Measurements from ENCODE around the gene GP1BA.

Gene GP1BA

DNA sequence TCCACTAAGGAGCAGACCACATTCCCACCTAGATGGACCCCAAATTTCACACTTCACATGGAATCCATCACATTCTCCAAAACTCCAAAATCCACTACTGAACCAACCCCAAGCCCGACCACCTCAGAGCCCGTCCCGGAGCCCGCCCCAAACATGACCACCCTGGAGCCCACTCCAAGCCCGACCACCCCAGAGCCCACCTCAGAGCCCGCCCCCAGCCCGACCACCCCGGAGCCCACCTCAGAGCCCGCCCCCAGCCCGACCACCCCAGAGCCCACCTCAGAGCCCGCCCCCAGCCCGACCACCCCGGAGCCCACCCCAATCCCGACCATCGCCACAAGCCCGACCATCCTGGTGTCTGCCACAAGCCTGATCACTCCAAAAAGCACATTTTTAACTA is 1.6 kb downstream of the GP1BA start:
- Histone ChIP-seq H3K4me3 (ENCODE audit: low read depth, low read length) (no peak overlapping the region), H3K36me3 (ENCODE audit: control insufficient read depth in 2 of 2, insufficient read depth in 1 of 2, low read length in 2 of 2) (peaks cover 14 to 57% of the 10 kb centered on the region in 2 experiments), H3K4me1 (ENCODE audit: control insufficient read depth, insufficient read depth, low read length) (peaks cover 2% of the 10 kb centered on the region), H3K27ac (ENCODE audit: extremely low read depth, low read depth, low read length) (no peak overlapping the region), H3K9me3 (ENCODE audit: control insufficient read depth, insufficient read depth, low read depth, low read length) (no peaks in the 10 kb centered on the region)
- TF ChIP-seq, protein P1, sequence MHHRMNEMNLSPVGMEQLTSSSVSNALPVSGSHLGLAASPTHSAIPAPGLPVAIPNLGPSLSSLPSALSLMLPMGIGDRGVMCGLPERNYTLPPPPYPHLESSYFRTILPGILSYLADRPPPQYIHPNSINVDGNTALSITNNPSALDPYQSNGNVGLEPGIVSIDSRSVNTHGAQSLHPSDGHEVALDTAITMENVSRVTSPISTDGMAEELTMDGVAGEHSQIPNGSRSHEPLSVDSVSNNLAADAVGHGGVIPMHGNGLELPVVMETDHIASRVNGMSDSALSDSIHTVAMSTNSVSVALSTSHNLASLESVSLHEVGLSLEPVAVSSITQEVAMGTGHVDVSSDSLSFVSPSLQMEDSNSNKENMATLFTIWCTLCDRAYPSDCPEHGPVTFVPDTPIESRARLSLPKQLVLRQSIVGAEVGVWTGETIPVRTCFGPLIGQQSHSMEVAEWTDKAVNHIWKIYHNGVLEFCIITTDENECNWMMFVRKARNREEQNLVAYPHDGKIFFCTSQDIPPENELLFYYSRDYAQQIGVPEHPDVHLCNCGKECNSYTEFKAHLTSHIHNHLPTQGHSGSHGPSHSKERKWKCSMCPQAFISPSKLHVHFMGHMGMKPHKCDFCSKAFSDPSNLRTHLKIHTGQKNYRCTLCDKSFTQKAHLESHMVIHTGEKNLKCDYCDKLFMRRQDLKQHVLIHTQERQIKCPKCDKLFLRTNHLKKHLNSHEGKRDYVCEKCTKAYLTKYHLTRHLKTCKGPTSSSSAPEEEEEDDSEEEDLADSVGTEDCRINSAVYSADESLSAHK (tag by site-specific recombination; IDR thresholded peaks at IDR 0.05) = no peak
- TF ChIP-seq ZNF391 (tag by site-specific recombination; IDR thresholded peaks at IDR 0.05; ENCODE audit: borderline replicate concordance, low read depth) (no peak), ZNF24 (tag by site-specific recombination; IDR thresholded peaks at IDR 0.05) (no peak), BCL11B (tag by site-specific recombination; IDR thresholded peaks at IDR 0.05; ENCODE audit: low read depth) (no peak), SP7 (tag by site-specific recombination; IDR thresholded peaks at IDR 0.05) (no peak), MEIS1 (CRISPR knock-in tag; IDR thresholded peaks at IDR 0.05; ENCODE audit: borderline replicate concordance) (no peak), ZNF555 (tag by site-specific recombination; conservative IDR thresholded peaks at IDR 0.05) (no peak), ZNF549 (tag by site-specific recombination; IDR thresholded peaks at IDR 0.05) (no peak), KLF16 (tag by site-specific recombination; IDR thresholded peaks at IDR 0.05) (no peak), REPIN1 (tag by site-specific recombination; IDR thresholded peaks at IDR 0.05; ENCODE audit: low read depth) (no peak)
- TF ChIP-seq, protein P2, sequence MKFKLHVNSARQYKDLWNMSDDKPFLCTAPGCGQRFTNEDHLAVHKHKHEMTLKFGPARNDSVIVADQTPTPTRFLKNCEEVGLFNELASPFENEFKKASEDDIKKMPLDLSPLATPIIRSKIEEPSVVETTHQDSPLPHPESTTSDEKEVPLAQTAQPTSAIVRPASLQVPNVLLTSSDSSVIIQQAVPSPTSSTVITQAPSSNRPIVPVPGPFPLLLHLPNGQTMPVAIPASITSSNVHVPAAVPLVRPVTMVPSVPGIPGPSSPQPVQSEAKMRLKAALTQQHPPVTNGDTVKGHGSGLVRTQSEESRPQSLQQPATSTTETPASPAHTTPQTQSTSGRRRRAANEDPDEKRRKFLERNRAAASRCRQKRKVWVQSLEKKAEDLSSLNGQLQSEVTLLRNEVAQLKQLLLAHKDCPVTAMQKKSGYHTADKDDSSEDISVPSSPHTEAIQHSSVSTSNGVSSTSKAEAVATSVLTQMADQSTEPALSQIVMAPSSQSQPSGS (tag by site-specific recombination; IDR thresholded peaks at IDR 0.05; ENCODE audit: low read depth) = no peak
- TF ChIP-seq, protein P3, sequence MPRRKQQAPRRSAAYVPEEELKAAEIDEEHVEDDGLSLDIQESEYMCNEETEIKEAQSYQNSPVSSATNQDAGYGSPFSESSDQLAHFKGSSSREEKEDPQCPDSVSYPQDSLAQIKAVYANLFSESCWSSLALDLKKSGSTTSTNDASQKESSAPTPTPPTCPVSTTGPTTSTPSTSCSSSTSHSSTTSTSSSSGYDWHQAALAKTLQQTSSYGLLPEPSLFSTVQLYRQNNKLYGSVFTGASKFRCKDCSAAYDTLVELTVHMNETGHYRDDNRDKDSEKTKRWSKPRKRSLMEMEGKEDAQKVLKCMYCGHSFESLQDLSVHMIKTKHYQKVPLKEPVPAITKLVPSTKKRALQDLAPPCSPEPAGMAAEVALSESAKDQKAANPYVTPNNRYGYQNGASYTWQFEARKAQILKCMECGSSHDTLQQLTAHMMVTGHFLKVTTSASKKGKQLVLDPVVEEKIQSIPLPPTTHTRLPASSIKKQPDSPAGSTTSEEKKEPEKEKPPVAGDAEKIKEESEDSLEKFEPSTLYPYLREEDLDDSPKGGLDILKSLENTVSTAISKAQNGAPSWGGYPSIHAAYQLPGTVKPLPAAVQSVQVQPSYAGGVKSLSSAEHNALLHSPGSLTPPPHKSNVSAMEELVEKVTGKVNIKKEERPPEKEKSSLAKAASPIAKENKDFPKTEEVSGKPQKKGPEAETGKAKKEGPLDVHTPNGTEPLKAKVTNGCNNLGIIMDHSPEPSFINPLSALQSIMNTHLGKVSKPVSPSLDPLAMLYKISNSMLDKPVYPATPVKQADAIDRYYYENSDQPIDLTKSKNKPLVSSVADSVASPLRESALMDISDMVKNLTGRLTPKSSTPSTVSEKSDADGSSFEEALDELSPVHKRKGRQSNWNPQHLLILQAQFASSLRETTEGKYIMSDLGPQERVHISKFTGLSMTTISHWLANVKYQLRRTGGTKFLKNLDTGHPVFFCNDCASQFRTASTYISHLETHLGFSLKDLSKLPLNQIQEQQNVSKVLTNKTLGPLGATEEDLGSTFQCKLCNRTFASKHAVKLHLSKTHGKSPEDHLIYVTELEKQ (tag by site-specific recombination; IDR thresholded peaks at IDR 0.05; ENCODE audit: borderline replicate concordance) = no peak
- POLR2A ChIA-PET = interaction anchor here (0.8 to 1.7 kb wide), 7 partner anchors 10 to 33 kb away, joined by 4 to 9 read pairs (median 7); partner anchors contain the start of genes PFN1 and SPAG7
- CTCF ChIA-PET = interaction anchor here (0.6 to 1.6 kb wide), 4 partner anchors 22 to 201 kb away, joined by 3 to 7 read pairs (median 4); no protein-coding TSS in a partner anchor

DNA sequence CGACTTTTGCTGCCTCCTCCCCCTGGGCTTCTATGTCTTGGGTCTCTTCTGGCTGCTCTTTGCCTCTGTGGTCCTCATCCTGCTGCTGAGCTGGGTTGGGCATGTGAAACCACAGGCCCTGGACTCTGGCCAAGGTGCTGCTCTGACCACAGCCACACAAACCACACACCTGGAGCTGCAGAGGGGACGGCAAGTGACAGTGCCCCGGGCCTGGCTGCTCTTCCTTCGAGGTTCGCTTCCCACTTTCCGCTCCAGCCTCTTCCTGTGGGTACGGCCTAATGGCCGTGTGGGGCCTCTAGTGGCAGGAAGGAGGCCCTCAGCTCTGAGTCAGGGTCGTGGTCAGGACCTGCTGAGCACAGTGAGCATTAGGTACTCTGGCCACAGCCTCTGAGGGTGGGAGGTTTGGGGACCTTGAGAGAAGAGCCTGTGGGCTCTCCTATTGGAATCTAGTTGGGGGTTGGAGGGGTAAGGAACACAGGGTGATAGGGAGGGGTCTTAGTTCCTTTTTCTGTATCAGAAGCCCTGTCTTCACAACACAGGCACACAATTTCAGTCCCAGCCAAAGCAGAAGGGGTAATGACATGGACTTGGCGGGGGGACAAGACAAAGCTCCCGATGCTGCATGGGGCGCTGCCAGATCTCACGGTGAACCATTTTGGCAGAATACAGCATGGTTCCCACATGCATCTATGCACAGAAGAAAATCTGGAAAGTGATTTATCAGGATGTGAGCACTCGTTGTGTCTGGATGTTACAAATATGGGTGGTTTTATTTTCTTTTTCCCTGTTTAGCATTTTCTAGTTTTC is 2.3 kb downstream of the GP1BA start:
- H3K9me3 ChIP-seq (ENCODE audit: control insufficient read depth, insufficient read depth, low read depth, low read length) = no peaks in the 10 kb centered on the region
- peaks cover 3% of the 10 kb centered on the region for H3K4me1 ChIP-seq (ENCODE audit: control insufficient read depth, insufficient read depth, low read length)
- ChIA-PET CTCF (interaction anchor here (0.6 to 1.6 kb wide), 6 partner anchors 23 to 202 kb away, joined by 3 to 7 read pairs (median 4); partner anchors contain the start of gene CHRNE), POLR2A (interaction anchor here (0.8 to 1.7 kb wide), 7 partner anchors 11 to 33 kb away, joined by 4 to 9 read pairs (median 7); partner anchors contain the start of genes PFN1 and SPAG7)
- H3K27ac ChIP-seq (ENCODE audit: extremely low read depth, low read depth, low read length) = peak overlapping the region; percentile 8; the same call in 1 of the 2 replicates
- peaks cover 14 to 55% of the 10 kb centered on the region in 2 experiments for H3K36me3 ChIP-seq (ENCODE audit: control insufficient read depth in 2 of 2, insufficient read depth in 1 of 2, low read length in 2 of 2)
- H3K4me3 ChIP-seq (ENCODE audit: low read depth, low read length) = no peak overlapping the region
- TF ChIP-seq PRDM1 (tag by site-specific recombination; IDR thresholded peaks at IDR 0.05) = 0 out of 2 replicates have a peak, but pooled peaks have one; percentile 24
- TF ChIP-seq, protein P4, sequence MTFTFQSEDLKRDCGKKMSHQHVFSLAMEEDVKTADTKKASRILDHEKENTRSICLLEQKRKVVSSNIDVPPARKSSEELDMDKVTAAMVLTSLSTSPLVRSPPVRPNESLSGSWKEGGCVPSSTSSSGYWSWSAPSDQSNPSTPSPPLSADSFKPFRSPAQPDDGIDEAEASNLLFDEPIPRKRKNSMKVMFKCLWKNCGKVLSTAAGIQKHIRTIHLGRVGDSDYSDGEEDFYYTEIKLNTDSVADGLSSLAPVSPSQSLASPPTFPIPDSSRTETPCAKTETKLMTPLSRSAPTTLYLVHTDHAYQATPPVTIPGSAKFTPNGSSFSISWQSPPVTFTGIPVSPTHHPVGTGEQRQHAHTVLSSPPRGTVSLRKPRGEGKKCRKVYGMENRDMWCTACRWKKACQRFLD (tag by site-specific recombination; IDR thresholded peaks at IDR 0.05) = no peak
- TF ChIP-seq, protein P5, sequence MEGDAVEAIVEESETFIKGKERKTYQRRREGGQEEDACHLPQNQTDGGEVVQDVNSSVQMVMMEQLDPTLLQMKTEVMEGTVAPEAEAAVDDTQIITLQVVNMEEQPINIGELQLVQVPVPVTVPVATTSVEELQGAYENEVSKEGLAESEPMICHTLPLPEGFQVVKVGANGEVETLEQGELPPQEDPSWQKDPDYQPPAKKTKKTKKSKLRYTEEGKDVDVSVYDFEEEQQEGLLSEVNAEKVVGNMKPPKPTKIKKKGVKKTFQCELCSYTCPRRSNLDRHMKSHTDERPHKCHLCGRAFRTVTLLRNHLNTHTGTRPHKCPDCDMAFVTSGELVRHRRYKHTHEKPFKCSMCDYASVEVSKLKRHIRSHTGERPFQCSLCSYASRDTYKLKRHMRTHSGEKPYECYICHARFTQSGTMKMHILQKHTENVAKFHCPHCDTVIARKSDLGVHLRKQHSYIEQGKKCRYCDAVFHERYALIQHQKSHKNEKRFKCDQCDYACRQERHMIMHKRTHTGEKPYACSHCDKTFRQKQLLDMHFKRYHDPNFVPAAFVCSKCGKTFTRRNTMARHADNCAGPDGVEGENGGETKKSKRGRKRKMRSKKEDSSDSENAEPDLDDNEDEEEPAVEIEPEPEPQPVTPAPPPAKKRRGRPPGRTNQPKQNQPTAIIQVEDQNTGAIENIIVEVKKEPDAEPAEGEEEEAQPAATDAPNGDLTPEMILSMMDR (tag by site-specific recombination; IDR thresholded peaks at IDR 0.05) = peak; percentile 63
- TF ChIP-seq, protein P6, sequence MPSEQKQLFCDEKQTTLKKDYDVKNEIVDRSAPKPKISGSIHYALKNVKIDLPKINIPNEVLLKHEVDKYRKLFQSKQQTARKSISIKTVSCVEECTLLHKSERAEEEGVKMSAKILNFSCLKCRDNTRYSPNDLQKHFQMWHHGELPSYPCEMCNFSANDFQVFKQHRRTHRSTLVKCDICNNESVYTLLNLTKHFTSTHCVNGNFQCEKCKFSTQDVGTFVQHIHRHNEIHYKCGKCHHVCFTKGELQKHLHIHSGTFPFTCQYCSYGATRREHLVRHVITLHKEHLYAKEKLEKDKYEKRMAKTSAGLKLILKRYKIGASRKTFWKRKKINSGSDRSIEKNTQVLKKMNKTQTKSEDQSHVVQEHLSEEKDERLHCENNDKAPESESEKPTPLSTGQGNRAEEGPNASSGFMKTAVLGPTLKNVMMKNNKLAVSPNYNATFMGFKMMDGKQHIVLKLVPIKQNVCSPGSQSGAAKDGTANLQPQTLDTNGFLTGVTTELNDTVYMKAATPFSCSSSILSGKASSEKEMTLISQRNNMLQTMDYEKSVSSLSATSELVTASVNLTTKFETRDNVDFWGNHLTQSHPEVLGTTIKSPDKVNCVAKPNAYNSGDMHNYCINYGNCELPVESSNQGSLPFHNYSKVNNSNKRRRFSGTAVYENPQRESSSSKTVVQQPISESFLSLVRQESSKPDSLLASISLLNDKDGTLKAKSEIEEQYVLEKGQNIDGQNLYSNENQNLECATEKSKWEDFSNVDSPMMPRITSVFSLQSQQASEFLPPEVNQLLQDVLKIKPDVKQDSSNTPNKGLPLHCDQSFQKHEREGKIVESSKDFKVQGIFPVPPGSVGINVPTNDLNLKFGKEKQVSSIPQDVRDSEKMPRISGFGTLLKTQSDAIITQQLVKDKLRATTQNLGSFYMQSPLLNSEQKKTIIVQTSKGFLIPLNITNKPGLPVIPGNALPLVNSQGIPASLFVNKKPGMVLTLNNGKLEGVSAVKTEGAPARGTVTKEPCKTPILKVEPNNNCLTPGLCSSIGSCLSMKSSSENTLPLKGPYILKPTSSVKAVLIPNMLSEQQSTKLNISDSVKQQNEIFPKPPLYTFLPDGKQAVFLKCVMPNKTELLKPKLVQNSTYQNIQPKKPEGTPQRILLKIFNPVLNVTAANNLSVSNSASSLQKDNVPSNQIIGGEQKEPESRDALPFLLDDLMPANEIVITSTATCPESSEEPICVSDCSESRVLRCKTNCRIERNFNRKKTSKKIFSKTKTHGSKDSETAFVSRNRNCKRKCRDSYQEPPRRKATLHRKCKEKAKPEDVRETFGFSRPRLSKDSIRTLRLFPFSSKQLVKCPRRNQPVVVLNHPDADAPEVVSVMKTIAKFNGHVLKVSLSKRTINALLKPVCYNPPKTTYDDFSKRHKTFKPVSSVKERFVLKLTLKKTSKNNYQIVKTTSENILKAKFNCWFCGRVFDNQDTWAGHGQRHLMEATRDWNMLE (tag by site-specific recombination; conservative IDR thresholded peaks at IDR 0.05; ENCODE audit: low read depth) = no peak

Data from HEK293 (cell line).